GM21528 (cell line): Measurements from ENCODE around the gene AKR1C1.
"Not testable (repeated sequence)": the region's sequence is repeated elsewhere in the genome, so short reads cannot be mapped to it uniquely, and the experiment has no call there.

ENCODE experiments used
- ATAC-seq: cut with Tn5 transposase; IDR thresholded peaks from one replicate; pipeline ENCODE4 v1.9.1; 2021; ENCODE audit warnings: mild to moderate bottlenecking, moderate library complexity; ENCODE audit not compliant: unreplicated experiment, low FRiP score

AKR1C1 gene

GRCh38 chr10:4981722-4982471 lies 18.7 kb downstream of the AKR1C1 start:
- no peak for ATAC-seq

GRCh38 chr10:4982764-4983226 lies 19.6 kb downstream of the AKR1C1 start:
- ATAC-seq, result no peak

GRCh38 chr10:4983615-4984216 lies 20.5 kb downstream of the AKR1C1 start:
- no peak for ATAC-seq

GRCh38 chr10:4984223-4984622 lies 21.0 kb downstream of the AKR1C1 start:
- ATAC-seq, result no peak

- no peak for ATAC-seq
These were observed 21.9 kb downstream of the AKR1C1 start for GRCh38 chr10:4984971-4985594.

- ATAC-seq, result not testable (repeated sequence)
These were observed 24.9 kb downstream of the AKR1C1 start for GRCh38 chr10:4988000-4988641.

- no peak for ATAC-seq
These were observed 27.0 kb downstream of the AKR1C1 start for GRCh38 chr10:4990217-4990616.

GRCh38 chr10:4991463-4991862 lies 28.2 kb downstream of the AKR1C1 start:
- not testable (repeated sequence) for ATAC-seq

- not testable (repeated sequence) for ATAC-seq
These were observed 29.3 kb downstream of the AKR1C1 start for GRCh38 chr10:4992564-4992963.

- not testable (repeated sequence) for ATAC-seq
These were observed 31.0 kb downstream of the AKR1C1 start for GRCh38 chr10:4994260-4994659.

- no peak for ATAC-seq
These were observed 35.5 kb downstream of the AKR1C1 start for GRCh38 chr10:4998671-4999070.

GRCh38 chr10:5002013-5002727 lies 39.0 kb downstream of the AKR1C1 start:
- no peak for ATAC-seq

- not testable (repeated sequence) for ATAC-seq
These were observed 40.2 kb downstream of the AKR1C1 start, which contains the start of gene AKR1C2 for GRCh38 chr10:5003127-5004029. Gene AKR1C2 (minus strand): TSS chr10:5003857. CDS start chr10:5003835, 22 bp downstream.

- ATAC-seq, result not testable (repeated sequence)
These were observed 40.8 kb downstream of the AKR1C1 start for GRCh38 chr10:5004030-5004385.

- not testable (repeated sequence) for ATAC-seq
These were observed 41.3 kb downstream of the AKR1C1 start for GRCh38 chr10:5004501-5004900.

- ATAC-seq, result not testable (repeated sequence)
These were observed 45.8 kb downstream of the AKR1C1 start for GRCh38 chr10:5008857-5009548.

- not testable (repeated sequence) for ATAC-seq
These were observed 46.8 kb downstream of the AKR1C1 start for GRCh38 chr10:5010043-5010442.

- not testable (repeated sequence) for ATAC-seq
These were observed 48.2 kb downstream of the AKR1C1 start for GRCh38 chr10:5011392-5011791.

GRCh38 chr10:5012595-5012994 lies 49.4 kb downstream of the AKR1C1 start:
- ATAC-seq, result no peak
